HepG2 (cell line): ENCODE results near the gene ZNF451. TPM values are rescaled to one million over a fixed set of nuclear protein-coding genes. Genes with fewer than 3 reads are reported as not detected.

Source experiments
- ATF1 ChIP-seq: IDR thresholded peaks from 2 replicates; pipeline ENCODE4 v1.6.1; 2016; ENCODE audit warnings: mild to moderate bottlenecking, control low read depth
- FOXK2 ChIP-seq: fragments of 450-650 bp; IDR thresholded peaks from 2 replicates; pipeline ENCODE4 v1.6.1; 2016
- FOXO1 ChIP-seq: sonication (generic); formaldehyde crosslinking; IDR thresholded peaks from 2 replicates; pipeline ENCODE4 v1.4.0; 2020; ENCODE audit warnings: missing genetic modification reagents
- GZF1 ChIP-seq: sonication (generic); formaldehyde crosslinking; IDR thresholded peaks from 2 replicates; pipeline ENCODE4 v1.5.1; 2020; ENCODE audit warnings: mild to moderate bottlenecking, missing genetic modification reagents
- HNRNPL ChIP-seq: fragments of 200-400 bp; formaldehyde crosslinking; IDR thresholded peaks from 2 replicates; pipeline ENCODE4 v1.6.1; 2017; ENCODE audit warnings: mild to moderate bottlenecking, low read depth, low read length
- MAFK ChIP-seq, 2 experiments: IDR thresholded peaks in 1 of 2; conservative IDR thresholded peaks in 1 of 2; 2 replicates each; pipeline ENCODE4 v1.6.1; 2011; ENCODE audit warnings: improper control_type of control experiment in 2 of 2, low read length in 2 of 2
- MED1 ChIP-seq: sonication (generic); formaldehyde crosslinking; IDR thresholded peaks from 2 replicates; pipeline ENCODE4 v1.4.0; 2020; ENCODE audit warnings: missing genetic modification reagents
- NFRKB ChIP-seq: fragments of 450-650 bp; IDR thresholded peaks from 2 replicates; pipeline ENCODE4 v1.6.1; 2017
- NFYC ChIP-seq: IDR thresholded peaks from 2 replicates; pipeline ENCODE4 v1.6.1; 2016; ENCODE audit warnings: missing genetic modification reagents, missing compliant biosample characterization
- PCBP2 ChIP-seq: fragments of 200-400 bp; formaldehyde crosslinking; optimal IDR thresholded peaks from 2 replicates; pipeline ENCODE3; 2018; ENCODE audit warnings: low read length, low read depth; ENCODE audit not compliant: poor library complexity, severe bottlenecking
- REXO4 ChIP-seq: sonication (generic); formaldehyde crosslinking; IDR thresholded peaks from 2 replicates; pipeline ENCODE4 v1.8.0; 2022; ENCODE audit warnings: missing genetic modification reagents, mild to moderate bottlenecking, borderline replicate concordance
- SETDB1 ChIP-seq: sonication (generic); formaldehyde crosslinking; IDR thresholded peaks from 2 replicates; pipeline ENCODE4 v1.5.1; 2020; ENCODE audit warnings: missing genetic modification reagents, mild to moderate bottlenecking, borderline replicate concordance
- SIX1 ChIP-seq: sonication (generic); formaldehyde crosslinking; IDR thresholded peaks from 2 replicates; pipeline ENCODE4 v1.4.0; 2020; ENCODE audit warnings: missing genetic modification reagents, borderline replicate concordance
- SSRP1 ChIP-seq: IDR thresholded peaks from 2 replicates; pipeline ENCODE4 v1.6.1; 2016; ENCODE audit warnings: control low read depth
- ZIK1 ChIP-seq: sonication (generic); formaldehyde crosslinking; IDR thresholded peaks from 2 replicates; pipeline ENCODE4 v1.5.0; 2020; ENCODE audit warnings: mild to moderate bottlenecking, low read depth, missing genetic modification reagents, borderline replicate concordance
- ZMYM4 ChIP-seq: sonication (generic); formaldehyde crosslinking; IDR thresholded peaks from 2 replicates; pipeline ENCODE4 v1.8.1; 2023; ENCODE audit warnings: mild to moderate bottlenecking, missing genetic modification reagents
- ZNF138 ChIP-seq: sonication (generic); formaldehyde crosslinking; IDR thresholded peaks from 2 replicates; pipeline ENCODE4 v1.5.0; 2020; ENCODE audit warnings: mild to moderate bottlenecking, low read depth, missing genetic modification reagents
- ZNF180 ChIP-seq: sonication (generic); formaldehyde crosslinking; IDR thresholded peaks from 2 replicates; pipeline ENCODE4 v1.4.0; 2020; ENCODE audit warnings: low read depth, missing genetic modification reagents, borderline replicate concordance
- ZNF225 ChIP-seq: sonication (generic); formaldehyde crosslinking; IDR thresholded peaks from 2 replicates; pipeline ENCODE4 v1.4.0; 2020; ENCODE audit warnings: mild to moderate bottlenecking, missing genetic modification reagents
- ZNF30 ChIP-seq: sonication (generic); formaldehyde crosslinking; IDR thresholded peaks from 2 replicates; pipeline ENCODE4 v1.5.0; 2020; ENCODE audit warnings: mild to moderate bottlenecking, missing genetic modification reagents
- ZNF350 ChIP-seq: sonication (generic); formaldehyde crosslinking; IDR thresholded peaks from 2 replicates; pipeline ENCODE4 v1.4.0; 2020; ENCODE audit warnings: mild to moderate bottlenecking, low read depth, missing genetic modification reagents, borderline replicate concordance
- ZNF383 ChIP-seq: sonication (generic); formaldehyde crosslinking; IDR thresholded peaks from 2 replicates; pipeline ENCODE4 v1.4.0; 2020; ENCODE audit warnings: missing genetic modification reagents, mild to moderate bottlenecking, borderline replicate concordance
- ZSCAN25 ChIP-seq: sonication (generic); formaldehyde crosslinking; IDR thresholded peaks from 2 replicates; pipeline ENCODE4 v1.8.0; 2022; ENCODE audit warnings: mild to moderate bottlenecking, missing genetic modification reagents
- polyA plus RNA-seq, 8 experiments: library from polyadenylated mRNA; depleted of rRNA in 3 of 8; stranded (reverse) in 7 of 8; unstranded in 1 of 8; fragments of >200 nt; fragmentation: Illumina TruSeq in 4 of 8; extraction: Trizol in 4 of 8; gene quantifications; 2 replicates each; pipeline versions ENCODE4 v1.2.1 to v1.2.3, GENCODE V29; 2011 to 2016; ENCODE audit warnings: low read depth in 4 of 8, missing spikeins in 1 of 8, mixed read lengths in 1 of 8; ENCODE audit not compliant: insufficient read depth in 1 of 8
- total RNA-seq, 5 experiments: library from RNA; depleted of rRNA; stranded (reverse); fragments of >200 nt; fragmentation: Illumina TruSeq; extraction: Trizol; gene quantifications; 2 replicates each; pipeline ENCODE4 v1.2.3, GENCODE V29; 2016; ENCODE audit warnings: low read depth in 1 of 5
- TF ChIP-seq, protein P1 (sequence below): sonication (generic); formaldehyde crosslinking; IDR thresholded peaks from 2 replicates; pipeline ENCODE4 v1.4.0; 2020; ENCODE audit warnings: mild to moderate bottlenecking, low read depth, missing genetic modification reagents
- TF ChIP-seq, protein P2 (sequence below): sonication (generic); formaldehyde crosslinking; IDR thresholded peaks from 2 replicates; pipeline ENCODE4 v1.5.1; 2020; ENCODE audit warnings: missing genetic modification reagents, mild to moderate bottlenecking, borderline replicate concordance
- TF ChIP-seq, protein P3 (sequence below): IDR thresholded peaks from 2 replicates; pipeline ENCODE4 v1.6.1; 2012; ENCODE audit warnings: inconsistent platforms
- TF ChIP-seq, protein P4 (sequence below): sonication (generic); formaldehyde crosslinking; IDR thresholded peaks from 2 replicates; pipeline ENCODE4 v1.8.0; 2023; ENCODE audit warnings: mild to moderate bottlenecking, missing genetic modification reagents
- TF ChIP-seq, protein P5 (sequence below): sonication (generic); formaldehyde crosslinking; IDR thresholded peaks from 2 replicates; pipeline ENCODE4 v1.4.0; 2020; ENCODE audit warnings: missing genetic modification reagents, low read depth, mild to moderate bottlenecking, borderline replicate concordance

Gene ZNF451
- total and polyA plus RNA-seq, 2 of the 13 experiments (the other 11 are each of a cell fraction or from before 2014, with no cell fraction given), result 32.1 to 65.7 TPM

DNA sequence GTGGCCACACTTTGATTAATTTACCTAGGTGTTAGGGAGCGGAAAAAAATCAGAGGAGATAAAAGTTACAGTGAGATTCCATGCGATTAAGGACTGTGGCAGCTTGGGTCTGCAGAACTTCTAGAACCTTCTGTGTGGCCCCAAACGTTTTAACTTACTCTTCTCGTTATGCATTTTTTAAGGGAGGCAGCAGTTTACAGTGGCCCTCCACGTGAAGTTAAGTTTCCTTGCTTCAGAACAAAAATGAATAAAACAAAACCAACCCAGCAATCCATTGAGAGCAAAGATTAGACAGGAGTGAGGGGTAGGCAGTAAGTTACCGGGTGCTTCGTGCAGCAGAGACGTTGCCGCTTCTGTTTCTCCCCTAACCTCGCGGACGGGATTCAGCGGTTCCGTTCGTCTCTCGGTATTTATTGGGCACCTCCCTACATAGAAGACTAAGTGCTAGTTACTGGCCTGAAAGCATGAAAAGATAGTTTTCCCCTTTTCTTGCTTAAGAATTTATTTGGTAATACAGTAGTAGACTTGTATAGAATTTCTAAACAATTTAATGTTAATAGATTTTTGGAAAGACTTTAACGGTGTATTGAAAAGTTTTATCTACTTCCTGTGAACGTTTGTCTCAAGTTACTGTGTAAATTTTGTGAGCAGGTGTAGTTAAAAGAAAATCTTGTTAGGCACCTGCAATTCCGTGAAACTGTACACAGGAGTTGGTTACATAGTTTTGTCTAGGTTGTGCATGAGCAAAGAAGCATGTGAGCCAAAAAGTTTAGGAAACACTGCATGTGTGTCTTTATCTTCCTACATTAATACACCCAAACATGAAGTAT lies 83.3 kb downstream of the ZNF451 start (continued):
- TF ChIP-seq ZNF30 (CRISPR knock-in tag), result no peak
- no peak for TF ChIP-seq ZNF138
- TF ChIP-seq SETDB1, result no peak
- TF ChIP-seq, protein P1, sequence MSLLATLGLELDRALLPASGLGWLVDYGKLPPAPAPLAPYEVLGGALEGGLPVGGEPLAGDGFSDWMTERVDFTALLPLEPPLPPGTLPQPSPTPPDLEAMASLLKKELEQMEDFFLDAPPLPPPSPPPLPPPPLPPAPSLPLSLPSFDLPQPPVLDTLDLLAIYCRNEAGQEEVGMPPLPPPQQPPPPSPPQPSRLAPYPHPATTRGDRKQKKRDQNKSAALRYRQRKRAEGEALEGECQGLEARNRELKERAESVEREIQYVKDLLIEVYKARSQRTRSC, result 0 out of 2 replicates have a peak, but pooled peaks have one; percentile 62
- TF ChIP-seq ZNF180, result no peak
- TF ChIP-seq, protein P2, sequence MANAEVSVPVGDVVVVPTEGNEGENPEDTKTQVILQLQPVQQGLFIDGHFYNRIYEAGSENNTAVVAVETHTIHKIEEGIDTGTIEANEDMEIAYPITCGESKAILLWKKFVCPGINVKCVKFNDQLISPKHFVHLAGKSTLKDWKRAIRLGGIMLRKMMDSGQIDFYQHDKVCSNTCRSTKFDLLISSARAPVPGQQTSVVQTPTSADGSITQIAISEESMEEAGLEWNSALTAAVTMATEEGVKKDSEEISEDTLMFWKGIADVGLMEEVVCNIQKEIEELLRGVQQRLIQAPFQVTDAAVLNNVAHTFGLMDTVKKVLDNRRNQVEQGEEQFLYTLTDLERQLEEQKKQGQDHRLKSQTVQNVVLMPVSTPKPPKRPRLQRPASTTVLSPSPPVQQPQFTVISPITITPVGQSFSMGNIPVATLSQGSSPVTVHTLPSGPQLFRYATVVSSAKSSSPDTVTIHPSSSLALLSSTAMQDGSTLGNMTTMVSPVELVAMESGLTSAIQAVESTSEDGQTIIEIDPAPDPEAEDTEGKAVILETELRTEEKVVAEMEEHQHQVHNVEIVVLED (CRISPR knock-in tag), result no peak
- TF ChIP-seq FOXK2, result no peak
- no peak for TF ChIP-seq NFRKB
- TF ChIP-seq, protein P3, sequence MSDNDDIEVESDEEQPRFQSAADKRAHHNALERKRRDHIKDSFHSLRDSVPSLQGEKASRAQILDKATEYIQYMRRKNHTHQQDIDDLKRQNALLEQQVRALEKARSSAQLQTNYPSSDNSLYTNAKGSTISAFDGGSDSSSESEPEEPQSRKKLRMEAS, result no peak
- TF ChIP-seq HNRNPL, result no peak
- no peak for TF ChIP-seq MAFK (conservative IDR thresholded peaks at IDR 0.05 in 1 of 2, IDR thresholded peaks at IDR 0.05 in 1 of 2; ENCODE audit: low read length in 2 of 2)
- peak; percentile 94 for TF ChIP-seq SIX1 (CRISPR knock-in tag)
- TF ChIP-seq, protein P4, sequence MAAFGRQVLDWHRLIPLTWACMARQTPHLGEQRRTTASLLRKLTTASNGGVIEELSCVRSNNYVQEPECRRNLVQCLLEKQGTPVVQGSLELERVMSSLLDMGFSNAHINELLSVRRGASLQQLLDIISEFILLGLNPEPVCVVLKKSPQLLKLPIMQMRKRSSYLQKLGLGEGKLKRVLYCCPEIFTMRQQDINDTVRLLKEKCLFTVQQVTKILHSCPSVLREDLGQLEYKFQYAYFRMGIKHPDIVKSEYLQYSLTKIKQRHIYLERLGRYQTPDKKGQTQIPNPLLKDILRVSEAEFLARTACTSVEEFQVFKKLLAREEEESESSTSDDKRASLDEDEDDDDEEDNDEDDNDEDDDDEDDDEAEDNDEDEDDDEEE, result no peak
- TF ChIP-seq ZNF383 (CRISPR knock-in tag), result no peak
- TF ChIP-seq ZNF350 (CRISPR knock-in tag), result no peak
- TF ChIP-seq PCBP2, result no peak
- TF ChIP-seq, protein P5, sequence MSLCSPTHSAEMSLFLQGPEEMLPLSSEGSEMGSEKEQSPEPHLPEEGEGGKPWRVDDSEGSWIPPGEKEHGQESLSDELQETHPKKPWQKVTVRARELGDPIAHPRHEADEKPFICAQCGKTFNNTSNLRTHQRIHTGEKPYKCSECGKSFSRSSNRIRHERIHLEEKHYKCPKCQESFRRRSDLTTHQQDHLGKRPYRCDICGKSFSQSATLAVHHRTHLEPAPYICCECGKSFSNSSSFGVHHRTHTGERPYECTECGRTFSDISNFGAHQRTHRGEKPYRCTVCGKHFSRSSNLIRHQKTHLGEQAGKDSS (CRISPR knock-in tag), result no peak
- no peak for TF ChIP-seq ZNF225 (CRISPR knock-in tag)
- peak; percentile 35; the same call in 1 of the 2 replicates for TF ChIP-seq SSRP1
- no peak for TF ChIP-seq ZSCAN25 (CRISPR knock-in tag)
- TF ChIP-seq FOXO1, result no peak
- 0 out of 2 replicates have a peak, but pooled peaks have one; percentile 0 for TF ChIP-seq NFYC (CRISPR knock-in tag)
- TF ChIP-seq MED1 (CRISPR knock-in tag), result no peak
- no peak for TF ChIP-seq ZIK1
- TF ChIP-seq REXO4 (CRISPR knock-in tag), result no peak
- no peak for TF ChIP-seq ATF1
- no peak for TF ChIP-seq GZF1 (CRISPR knock-in tag)
- TF ChIP-seq ZMYM4, result no peak; the same call in 1 of the 2 replicates
